ENCODE measurements around the gene PDE8A. TPM values are rescaled to one million over a fixed set of nuclear protein-coding genes. Genes with fewer than 3 reads are reported as not detected.

Gene PDE8A
- total RNA-seq, 2 donors from 2014 or later = 19.2 to 23.2 TPM

DNA sequence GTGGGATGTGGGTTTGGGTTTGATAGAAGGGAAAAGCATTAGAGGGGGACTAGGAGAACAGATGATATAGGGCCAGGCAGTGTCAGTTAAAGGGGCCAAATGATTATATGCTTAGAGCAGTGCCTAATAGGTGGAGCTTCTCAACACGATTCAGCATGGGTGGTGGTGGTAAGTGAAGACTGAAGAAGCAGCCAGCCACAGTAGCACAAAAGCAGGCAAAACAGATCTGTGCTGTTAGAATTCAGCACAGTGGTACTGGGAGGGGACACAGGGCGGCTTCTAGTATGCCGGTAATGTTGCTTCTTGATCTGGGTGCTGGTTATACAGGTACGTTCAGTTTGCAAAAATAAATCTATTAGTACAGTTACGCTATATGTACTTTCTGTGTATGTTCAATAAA is 25.5 kb downstream of the PDE8A start:
- no peak overlapping the region for H3K27ac ChIP-seq

DNA sequence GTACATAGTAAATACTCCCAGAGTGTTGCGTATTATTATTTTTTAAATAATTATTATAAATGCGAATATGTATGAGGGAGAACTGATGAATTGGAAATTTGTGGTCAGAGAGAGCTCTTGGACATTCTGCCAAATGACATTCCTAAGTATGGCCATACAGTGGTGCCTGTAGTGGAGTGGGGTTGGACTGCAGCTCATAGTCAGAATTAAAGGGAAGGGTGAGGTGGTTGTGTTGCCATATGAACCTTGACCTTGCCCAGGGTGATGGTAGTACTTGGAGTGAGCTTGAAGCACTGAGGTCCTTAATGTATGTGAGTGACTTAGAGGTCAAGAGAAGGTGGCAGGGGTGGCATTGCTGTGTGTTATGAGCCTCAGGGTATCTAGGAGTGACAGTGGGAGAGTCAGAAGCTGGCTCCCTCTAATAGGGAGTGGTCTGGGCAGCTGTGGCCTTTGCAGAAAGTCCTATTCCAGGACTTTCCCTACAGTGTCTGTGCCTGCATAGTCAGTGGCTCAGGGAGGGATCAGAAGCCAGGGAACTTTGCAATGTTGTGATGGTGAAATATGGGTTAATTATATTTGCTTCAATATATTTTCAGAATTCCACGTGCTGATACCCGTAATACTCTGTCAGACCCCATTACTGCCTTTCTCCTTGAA is 26.2 kb downstream of the PDE8A start:
- TF ChIP-seq, protein P1, sequence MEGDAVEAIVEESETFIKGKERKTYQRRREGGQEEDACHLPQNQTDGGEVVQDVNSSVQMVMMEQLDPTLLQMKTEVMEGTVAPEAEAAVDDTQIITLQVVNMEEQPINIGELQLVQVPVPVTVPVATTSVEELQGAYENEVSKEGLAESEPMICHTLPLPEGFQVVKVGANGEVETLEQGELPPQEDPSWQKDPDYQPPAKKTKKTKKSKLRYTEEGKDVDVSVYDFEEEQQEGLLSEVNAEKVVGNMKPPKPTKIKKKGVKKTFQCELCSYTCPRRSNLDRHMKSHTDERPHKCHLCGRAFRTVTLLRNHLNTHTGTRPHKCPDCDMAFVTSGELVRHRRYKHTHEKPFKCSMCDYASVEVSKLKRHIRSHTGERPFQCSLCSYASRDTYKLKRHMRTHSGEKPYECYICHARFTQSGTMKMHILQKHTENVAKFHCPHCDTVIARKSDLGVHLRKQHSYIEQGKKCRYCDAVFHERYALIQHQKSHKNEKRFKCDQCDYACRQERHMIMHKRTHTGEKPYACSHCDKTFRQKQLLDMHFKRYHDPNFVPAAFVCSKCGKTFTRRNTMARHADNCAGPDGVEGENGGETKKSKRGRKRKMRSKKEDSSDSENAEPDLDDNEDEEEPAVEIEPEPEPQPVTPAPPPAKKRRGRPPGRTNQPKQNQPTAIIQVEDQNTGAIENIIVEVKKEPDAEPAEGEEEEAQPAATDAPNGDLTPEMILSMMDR (IDR thresholded peaks at IDR 0.05) = no peak
- H3K36me3 ChIP-seq = no peaks in the 10 kb centered on the region
- no peaks in the 10 kb centered on the region for H3K9me3 ChIP-seq
- H3K4me3 ChIP-seq = no peak overlapping the region
- DNase-seq (ENCODE audit: low spot score) = no peak
- H3K27me3 ChIP-seq = no peaks in the 10 kb centered on the region
- peaks cover 0 to 67% of the 10 kb centered on the region in 2 donors for H3K4me1 ChIP-seq
- peak overlapping the region in 1 of 2 donors; percentile 37 for H3K27ac ChIP-seq

More for the DNA sequence above, 25.5 kb downstream of the PDE8A start:
- H3K4me1 ChIP-seq = peaks cover 0 to 67% of the 10 kb centered on the region in 2 donors
- H3K36me3 ChIP-seq = no peaks in the 10 kb centered on the region
- no peaks in the 10 kb centered on the region for H3K27me3 ChIP-seq
- H3K4me3 ChIP-seq = no peak overlapping the region
- TF ChIP-seq, protein P1 (IDR thresholded peaks at IDR 0.05) = no peak
- no peak for DNase-seq (ENCODE audit: low spot score)
- no peaks in the 10 kb centered on the region for H3K9me3 ChIP-seq

DNA sequence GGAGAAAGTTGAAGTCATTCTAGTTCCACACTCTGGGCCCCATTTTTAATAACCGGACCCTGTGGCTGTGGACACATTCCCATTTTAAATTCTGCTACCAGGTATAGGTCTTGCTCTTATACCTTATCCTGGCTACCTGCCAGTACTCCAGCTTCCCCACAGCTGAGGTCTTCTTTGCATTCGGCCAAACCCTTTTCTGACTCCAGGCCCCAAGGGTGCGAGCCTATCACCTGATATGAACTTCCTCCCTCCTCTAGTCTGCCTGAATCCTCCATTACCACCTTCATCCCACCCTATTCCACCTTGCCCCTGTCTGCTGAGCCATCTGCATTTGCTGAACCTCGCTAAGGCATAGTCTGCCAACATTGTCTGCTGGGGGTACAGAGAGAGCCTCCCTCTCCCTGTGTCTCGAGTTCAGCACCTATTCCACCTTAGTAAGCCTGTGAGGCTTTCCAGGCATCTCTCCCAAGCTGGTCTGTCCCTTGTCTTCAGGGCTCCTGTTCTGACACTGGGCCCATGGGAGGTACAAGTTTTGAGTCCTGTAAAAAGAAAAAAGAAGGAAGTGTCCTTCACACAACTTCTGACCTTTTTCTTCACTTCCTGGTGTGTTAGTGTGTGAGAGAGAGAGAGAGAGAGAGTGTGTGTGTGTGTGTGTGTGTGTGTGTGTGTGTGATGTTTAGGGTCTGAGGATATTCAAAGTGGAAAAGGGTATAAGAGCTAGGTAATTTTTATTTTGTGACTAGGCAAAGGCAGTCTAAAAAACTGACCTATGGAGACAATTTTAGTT is 27.0 kb downstream of the PDE8A start:
- TF ChIP-seq, protein P1 (IDR thresholded peaks at IDR 0.05) = no peak
- no peak for DNase-seq (ENCODE audit: low spot score)
- no peaks in the 10 kb centered on the region for H3K9me3 ChIP-seq
- H3K36me3 ChIP-seq = no peaks in the 10 kb centered on the region
- H3K27ac ChIP-seq = peak overlapping the region in 1 of 2 donors; percentile 37
- H3K27me3 ChIP-seq = no peaks in the 10 kb centered on the region
- H3K4me3 ChIP-seq = no peak overlapping the region
- peaks cover 0 to 67% of the 10 kb centered on the region in 2 donors for H3K4me1 ChIP-seq

DNA sequence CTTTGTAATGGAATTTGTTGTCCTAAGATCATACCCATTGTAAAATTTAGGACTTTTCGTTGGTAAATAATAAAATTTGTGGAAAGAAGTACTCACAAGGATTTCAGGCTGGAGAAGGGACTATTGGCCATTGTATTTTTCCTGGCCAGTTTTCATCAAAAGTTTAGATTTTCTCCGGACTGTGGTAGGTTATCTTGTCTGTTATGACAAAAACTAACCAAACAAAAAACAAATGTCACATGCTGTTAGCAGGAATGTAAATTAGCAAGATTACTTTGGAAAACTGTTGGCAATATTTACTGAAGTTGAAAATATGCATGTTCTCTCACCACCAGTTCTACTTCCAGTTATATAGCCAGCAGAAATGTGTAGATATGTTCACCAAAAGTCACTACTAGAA is 27.8 kb downstream of the PDE8A start:
- H3K36me3 ChIP-seq = no peaks in the 10 kb centered on the region
- no peak for DNase-seq (ENCODE audit: low spot score)
- TF ChIP-seq, protein P1 (IDR thresholded peaks at IDR 0.05) = no peak
- no peak overlapping the region for H3K27ac ChIP-seq
- no peaks in the 10 kb centered on the region for H3K27me3 ChIP-seq
- no peak overlapping the region for H3K4me3 ChIP-seq
- no peaks in the 10 kb centered on the region for H3K9me3 ChIP-seq
- H3K4me1 ChIP-seq = peaks cover 0 to 59% of the 10 kb centered on the region in 2 donors

DNA sequence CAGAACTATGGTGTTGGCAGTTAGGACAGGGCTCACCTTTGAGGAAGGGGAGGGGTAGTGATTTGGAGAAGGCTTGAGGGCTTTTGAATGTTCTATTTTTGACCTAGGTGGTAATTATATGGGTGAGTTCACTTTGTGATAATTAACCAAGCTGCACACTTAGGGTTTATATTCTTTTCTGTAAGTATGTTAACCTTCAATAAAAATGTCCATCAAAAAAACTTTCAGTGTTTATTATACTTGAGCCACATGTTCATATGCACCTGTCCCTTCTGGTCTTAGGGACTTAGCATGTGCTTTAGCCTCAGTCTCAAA is 28.4 kb downstream of the PDE8A start:
- Histone ChIP-seq H3K4me3 (no peak overlapping the region), H3K4me1 (peaks cover 0 to 58% of the 10 kb centered on the region in 2 donors), H3K36me3 (no peaks in the 10 kb centered on the region), H3K27me3 (no peaks in the 10 kb centered on the region), H3K27ac (peak overlapping the region; percentile 40 to 49), H3K9me3 (no peaks in the 10 kb centered on the region)
- TF ChIP-seq, protein P1 (IDR thresholded peaks at IDR 0.05) = no peak
- DNase-seq (ENCODE audit: low spot score) = no peak
